Measurements from ENCODE around the gene DST.

DNA sequence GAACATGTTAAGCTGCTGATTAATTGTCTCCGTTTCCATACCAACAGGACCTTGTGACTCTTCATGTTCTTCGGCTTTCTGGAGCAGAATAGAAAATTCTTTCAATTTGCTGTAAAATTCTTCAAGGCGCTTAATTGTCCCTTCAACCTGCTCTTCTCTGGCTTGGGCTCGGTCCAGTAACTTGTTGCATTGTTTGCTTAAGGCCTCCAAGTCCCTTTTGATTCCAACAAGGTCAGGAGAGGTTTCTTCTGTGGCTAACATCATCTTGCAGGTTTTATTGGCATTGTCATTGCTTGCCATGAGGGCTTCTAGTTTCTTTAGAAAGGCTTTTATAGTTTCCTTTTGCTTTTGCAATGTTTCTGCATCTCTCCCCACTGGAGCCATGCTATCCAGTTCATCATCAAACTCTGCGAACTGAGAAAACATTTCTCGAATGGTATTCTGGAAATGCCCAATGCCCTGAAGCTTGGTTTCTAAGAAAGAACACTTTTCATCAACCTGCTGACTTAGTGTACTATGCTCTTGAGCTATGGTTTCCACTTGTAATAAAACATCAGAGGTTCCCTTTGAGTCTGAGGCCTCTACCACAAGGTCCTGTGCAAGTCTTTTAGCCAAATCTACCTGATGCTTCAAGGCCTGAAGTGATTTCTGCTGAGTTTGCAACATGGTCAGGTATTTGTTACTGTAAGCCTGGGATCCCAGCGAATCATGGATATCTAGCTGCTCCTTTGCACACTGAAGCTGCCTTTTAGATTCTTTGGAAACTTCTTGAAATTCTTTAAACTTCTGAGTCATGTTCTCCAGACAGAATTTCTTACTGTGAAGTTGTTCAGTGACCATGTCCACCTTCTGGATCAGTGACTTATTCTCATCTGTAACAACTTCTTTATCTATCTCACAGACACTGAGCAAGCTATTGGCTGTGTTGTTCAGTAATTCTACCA is 90.2 kb downstream of the DST start:
- TF ChIP-seq CEBPB (IDR thresholded peaks at IDR 0.05; ENCODE audit: low read depth, low read length) (no peak), JUN (IDR thresholded peaks at IDR 0.05; ENCODE audit: low read depth, low read length) (no peak), BCL11A (IDR thresholded peaks at IDR 0.05; ENCODE audit: low read depth in 2 of 2, low read length in 2 of 2) (no peak), NRF1 (IDR thresholded peaks at IDR 0.05; ENCODE audit: low read depth, low read length) (no peak), SIN3A (conservative IDR thresholded peaks at IDR 0.05 in 1 of 2, IDR thresholded peaks at IDR 0.05 in 1 of 2; ENCODE audit: low read depth in 1 of 2, low read length in 2 of 2) (no peak), EZH2 (IDR thresholded peaks at IDR 0.05; ENCODE audit: low read depth, low read length, severe bottlenecking) (no peak), EP300 (IDR thresholded peaks at IDR 0.05; ENCODE audit: borderline replicate concordance in 1 of 2, low read depth in 2 of 2, low read length in 2 of 2) (no peak), POLR2A (IDR thresholded peaks at IDR 0.05; ENCODE audit: control extremely low read depth in 1 of 2, low read depth in 2 of 2, low read length in 2 of 2) (no peak), CHD1 (IDR thresholded peaks at IDR 0.05; ENCODE audit: low read depth, low read length) (no peak), SP1 (IDR thresholded peaks at IDR 0.05; ENCODE audit: low read depth, low read length) (no peak)
- TF ChIP-seq, protein P1, sequence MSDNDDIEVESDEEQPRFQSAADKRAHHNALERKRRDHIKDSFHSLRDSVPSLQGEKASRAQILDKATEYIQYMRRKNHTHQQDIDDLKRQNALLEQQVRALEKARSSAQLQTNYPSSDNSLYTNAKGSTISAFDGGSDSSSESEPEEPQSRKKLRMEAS (IDR thresholded peaks at IDR 0.05): no peak
- TF ChIP-seq, protein P2, sequence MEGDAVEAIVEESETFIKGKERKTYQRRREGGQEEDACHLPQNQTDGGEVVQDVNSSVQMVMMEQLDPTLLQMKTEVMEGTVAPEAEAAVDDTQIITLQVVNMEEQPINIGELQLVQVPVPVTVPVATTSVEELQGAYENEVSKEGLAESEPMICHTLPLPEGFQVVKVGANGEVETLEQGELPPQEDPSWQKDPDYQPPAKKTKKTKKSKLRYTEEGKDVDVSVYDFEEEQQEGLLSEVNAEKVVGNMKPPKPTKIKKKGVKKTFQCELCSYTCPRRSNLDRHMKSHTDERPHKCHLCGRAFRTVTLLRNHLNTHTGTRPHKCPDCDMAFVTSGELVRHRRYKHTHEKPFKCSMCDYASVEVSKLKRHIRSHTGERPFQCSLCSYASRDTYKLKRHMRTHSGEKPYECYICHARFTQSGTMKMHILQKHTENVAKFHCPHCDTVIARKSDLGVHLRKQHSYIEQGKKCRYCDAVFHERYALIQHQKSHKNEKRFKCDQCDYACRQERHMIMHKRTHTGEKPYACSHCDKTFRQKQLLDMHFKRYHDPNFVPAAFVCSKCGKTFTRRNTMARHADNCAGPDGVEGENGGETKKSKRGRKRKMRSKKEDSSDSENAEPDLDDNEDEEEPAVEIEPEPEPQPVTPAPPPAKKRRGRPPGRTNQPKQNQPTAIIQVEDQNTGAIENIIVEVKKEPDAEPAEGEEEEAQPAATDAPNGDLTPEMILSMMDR (IDR thresholded peaks at IDR 0.05; ENCODE audit: control extremely low read depth in 1 of 3, insufficient read depth in 1 of 3, low read depth in 1 of 3, low read length in 3 of 3): no peak
